GM23338 (cell line): ENCODE results near the gene CXXC5.

Source experiments
- CREB1 ChIP-seq: fragments of 250-450 bp; sonication (Bioruptor Pico); IDR thresholded peaks from 2 replicates; pipeline ENCODE4 v1.5.0; 2020; ENCODE audit warnings: low read depth, mild to moderate bottlenecking, moderate library complexity
- EZH2 ChIP-seq: fragments of 200-600 bp; sonication (generic); IDR thresholded peaks from one replicate; pipeline ENCODE4 v1.8.0; 2017; ENCODE audit warnings: antibody characterized with exemption, mild to moderate bottlenecking, low read depth; ENCODE audit not compliant: unreplicated experiment
- EZH2phosphoT487 ChIP-seq: fragments of 200-600 bp; sonication (generic); IDR thresholded peaks from one replicate; pipeline ENCODE4 v1.8.1; 2018; ENCODE audit warnings: antibody characterized with exemption; ENCODE audit not compliant: unreplicated experiment
- JUNB ChIP-seq: IDR thresholded peaks from one replicate; pipeline ENCODE4 v1.6.1; 2016; ENCODE audit warnings: antibody characterized with exemption; ENCODE audit not compliant: unreplicated experiment
- POLR2AphosphoS5 ChIP-seq: IDR thresholded peaks from 2 replicates; pipeline ENCODE4 v1.6.1; 2016; ENCODE audit warnings: antibody characterized with exemption, low read depth
- TF ChIP-seq, protein P1 (sequence below), 2 experiments: fragments of 200-600 bp in 1 of 2; sonication (generic) in 1 of 2; conservative IDR thresholded peaks; 2 replicates each; pipeline versions ENCODE4 v1.5.1 to v1.6.1; 2016 to 2017; ENCODE audit warnings: antibody characterized with exemption in 2 of 2, low read depth in 2 of 2, mild to moderate bottlenecking in 2 of 2, moderate library complexity in 1 of 2
- TF ChIP-seq, protein P2 (sequence below): IDR thresholded peaks from one replicate; pipeline ENCODE4 v1.6.1; 2018; ENCODE audit warnings: antibody characterized with exemption; ENCODE audit not compliant: unreplicated experiment
- TF ChIP-seq, protein P3 (sequence below): IDR thresholded peaks from 2 replicates; pipeline ENCODE4 v1.6.1; 2016; ENCODE audit warnings: antibody characterized with exemption

DNA sequence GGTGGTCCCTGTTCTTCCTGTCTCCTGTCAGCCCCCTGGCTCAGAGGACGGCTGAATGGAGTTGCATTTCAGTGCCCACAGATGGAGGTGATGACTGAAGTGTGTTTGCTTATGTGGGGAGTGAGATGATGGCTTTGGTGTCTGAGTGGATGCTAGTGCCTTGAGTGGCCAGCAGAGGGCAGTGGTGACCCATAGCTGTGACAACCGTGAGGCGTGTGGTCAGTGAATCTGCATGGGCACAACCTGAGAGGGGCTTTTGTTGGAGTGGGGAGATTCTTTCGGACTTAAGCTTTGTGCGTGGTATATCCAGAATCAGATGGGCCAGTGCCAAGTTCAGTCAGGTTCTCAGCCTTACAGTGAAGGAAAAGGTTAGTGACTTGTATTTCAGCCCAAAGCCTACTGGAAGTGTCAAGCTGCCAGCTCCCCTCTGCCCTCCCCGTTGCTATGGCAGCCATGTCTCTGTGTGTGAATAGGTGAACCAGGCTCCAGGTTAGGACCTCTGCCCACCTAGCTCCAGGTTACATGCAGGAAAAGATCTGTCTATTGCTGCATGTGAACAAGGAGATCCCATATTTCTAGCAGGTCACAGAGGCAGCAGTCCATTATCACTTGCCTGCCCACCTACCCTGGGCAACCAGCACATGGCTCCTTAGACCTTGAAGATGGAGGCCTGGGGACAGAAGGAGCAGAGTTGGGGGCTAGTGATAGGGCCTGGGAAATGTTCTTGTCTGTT, 14.7 kb upstream of the CXXC5 start:
- TF ChIP-seq, protein P1, sequence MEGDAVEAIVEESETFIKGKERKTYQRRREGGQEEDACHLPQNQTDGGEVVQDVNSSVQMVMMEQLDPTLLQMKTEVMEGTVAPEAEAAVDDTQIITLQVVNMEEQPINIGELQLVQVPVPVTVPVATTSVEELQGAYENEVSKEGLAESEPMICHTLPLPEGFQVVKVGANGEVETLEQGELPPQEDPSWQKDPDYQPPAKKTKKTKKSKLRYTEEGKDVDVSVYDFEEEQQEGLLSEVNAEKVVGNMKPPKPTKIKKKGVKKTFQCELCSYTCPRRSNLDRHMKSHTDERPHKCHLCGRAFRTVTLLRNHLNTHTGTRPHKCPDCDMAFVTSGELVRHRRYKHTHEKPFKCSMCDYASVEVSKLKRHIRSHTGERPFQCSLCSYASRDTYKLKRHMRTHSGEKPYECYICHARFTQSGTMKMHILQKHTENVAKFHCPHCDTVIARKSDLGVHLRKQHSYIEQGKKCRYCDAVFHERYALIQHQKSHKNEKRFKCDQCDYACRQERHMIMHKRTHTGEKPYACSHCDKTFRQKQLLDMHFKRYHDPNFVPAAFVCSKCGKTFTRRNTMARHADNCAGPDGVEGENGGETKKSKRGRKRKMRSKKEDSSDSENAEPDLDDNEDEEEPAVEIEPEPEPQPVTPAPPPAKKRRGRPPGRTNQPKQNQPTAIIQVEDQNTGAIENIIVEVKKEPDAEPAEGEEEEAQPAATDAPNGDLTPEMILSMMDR (conservative IDR thresholded peaks at IDR 0.05; ENCODE audit: low read depth in 2 of 2) = peak; percentile 97 to 100
- TF ChIP-seq POLR2AphosphoS5 (peak; percentile 54), CREB1 (CRISPR knock-in tag) (peak; percentile 29; the same call in 1 of the 2 replicates), EZH2 (no peak), EZH2phosphoT487 (no peak), JUNB (no peak)
- TF ChIP-seq, protein P2, sequence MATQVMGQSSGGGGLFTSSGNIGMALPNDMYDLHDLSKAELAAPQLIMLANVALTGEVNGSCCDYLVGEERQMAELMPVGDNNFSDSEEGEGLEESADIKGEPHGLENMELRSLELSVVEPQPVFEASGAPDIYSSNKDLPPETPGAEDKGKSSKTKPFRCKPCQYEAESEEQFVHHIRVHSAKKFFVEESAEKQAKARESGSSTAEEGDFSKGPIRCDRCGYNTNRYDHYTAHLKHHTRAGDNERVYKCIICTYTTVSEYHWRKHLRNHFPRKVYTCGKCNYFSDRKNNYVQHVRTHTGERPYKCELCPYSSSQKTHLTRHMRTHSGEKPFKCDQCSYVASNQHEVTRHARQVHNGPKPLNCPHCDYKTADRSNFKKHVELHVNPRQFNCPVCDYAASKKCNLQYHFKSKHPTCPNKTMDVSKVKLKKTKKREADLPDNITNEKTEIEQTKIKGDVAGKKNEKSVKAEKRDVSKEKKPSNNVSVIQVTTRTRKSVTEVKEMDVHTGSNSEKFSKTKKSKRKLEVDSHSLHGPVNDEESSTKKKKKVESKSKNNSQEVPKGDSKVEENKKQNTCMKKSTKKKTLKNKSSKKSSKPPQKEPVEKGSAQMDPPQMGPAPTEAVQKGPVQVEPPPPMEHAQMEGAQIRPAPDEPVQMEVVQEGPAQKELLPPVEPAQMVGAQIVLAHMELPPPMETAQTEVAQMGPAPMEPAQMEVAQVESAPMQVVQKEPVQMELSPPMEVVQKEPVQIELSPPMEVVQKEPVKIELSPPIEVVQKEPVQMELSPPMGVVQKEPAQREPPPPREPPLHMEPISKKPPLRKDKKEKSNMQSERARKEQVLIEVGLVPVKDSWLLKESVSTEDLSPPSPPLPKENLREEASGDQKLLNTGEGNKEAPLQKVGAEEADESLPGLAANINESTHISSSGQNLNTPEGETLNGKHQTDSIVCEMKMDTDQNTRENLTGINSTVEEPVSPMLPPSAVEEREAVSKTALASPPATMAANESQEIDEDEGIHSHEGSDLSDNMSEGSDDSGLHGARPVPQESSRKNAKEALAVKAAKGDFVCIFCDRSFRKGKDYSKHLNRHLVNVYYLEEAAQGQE = no peak
- TF ChIP-seq, protein P3, sequence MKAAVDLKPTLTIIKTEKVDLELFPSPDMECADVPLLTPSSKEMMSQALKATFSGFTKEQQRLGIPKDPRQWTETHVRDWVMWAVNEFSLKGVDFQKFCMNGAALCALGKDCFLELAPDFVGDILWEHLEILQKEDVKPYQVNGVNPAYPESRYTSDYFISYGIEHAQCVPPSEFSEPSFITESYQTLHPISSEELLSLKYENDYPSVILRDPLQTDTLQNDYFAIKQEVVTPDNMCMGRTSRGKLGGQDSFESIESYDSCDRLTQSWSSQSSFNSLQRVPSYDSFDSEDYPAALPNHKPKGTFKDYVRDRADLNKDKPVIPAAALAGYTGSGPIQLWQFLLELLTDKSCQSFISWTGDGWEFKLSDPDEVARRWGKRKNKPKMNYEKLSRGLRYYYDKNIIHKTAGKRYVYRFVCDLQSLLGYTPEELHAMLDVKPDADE = no peak
